Effector memory CD4-positive, alpha-beta T cell (primary cell): ENCODE measurements around the gene NME8.

Source experiments
- DNase-seq, 3 donors: peaks; one replicate each; pipeline ENCODE4 v3.0.0-alpha.2; 2020
- H3K27ac ChIP-seq: 2 replicates; pipeline ENCODE4 v1.7.0; 2013; ENCODE audit warnings: mild to moderate bottlenecking, low read length, moderate library complexity; ENCODE audit not compliant: insufficient read depth, poor library complexity, severe bottlenecking
- H3K27me3 ChIP-seq: replicated peaks from 2 replicates; pipeline ENCODE4 v1.7.0; 2013; ENCODE audit warnings: mild to moderate bottlenecking, low read length; ENCODE audit not compliant: insufficient read depth, control insufficient read depth, poor library complexity, severe bottlenecking
- H3K36me3 ChIP-seq: 2 replicates; pipeline ENCODE4 v1.7.0; 2013; ENCODE audit warnings: mild to moderate bottlenecking, low read length, moderate library complexity; ENCODE audit not compliant: control insufficient read depth, insufficient read depth
- H3K4me1 ChIP-seq: 2 replicates; pipeline ENCODE4 v1.7.0; 2013; ENCODE audit warnings: low read length, mild to moderate bottlenecking; ENCODE audit not compliant: control insufficient read depth, insufficient read depth, poor library complexity, severe bottlenecking
- H3K4me3 ChIP-seq: 2 replicates; pipeline ENCODE4 v1.7.0; 2013; ENCODE audit warnings: low read length, low read depth, mild to moderate bottlenecking; ENCODE audit not compliant: insufficient read depth, poor library complexity, severe bottlenecking
- H3K9me3 ChIP-seq: 2 replicates; pipeline ENCODE4 v1.7.0; 2013; ENCODE audit warnings: mild to moderate bottlenecking, low read length, moderate library complexity; ENCODE audit not compliant: control insufficient read depth

Gene NME8

GRCh38 chr7:37894671-37895070 lies 46.3 kb downstream of the NME8 start:
- H3K27ac ChIP-seq = no peak overlapping the region
- no peak for DNase-seq
- H3K36me3 ChIP-seq = no peaks in the 10 kb centered on the region
- no peaks in the 10 kb centered on the region for H3K4me1 ChIP-seq
- no peak overlapping the region for H3K4me3 ChIP-seq
- H3K27me3 ChIP-seq = no peaks in the 10 kb centered on the region
- H3K9me3 ChIP-seq = no peaks in the 10 kb centered on the region

DNA sequence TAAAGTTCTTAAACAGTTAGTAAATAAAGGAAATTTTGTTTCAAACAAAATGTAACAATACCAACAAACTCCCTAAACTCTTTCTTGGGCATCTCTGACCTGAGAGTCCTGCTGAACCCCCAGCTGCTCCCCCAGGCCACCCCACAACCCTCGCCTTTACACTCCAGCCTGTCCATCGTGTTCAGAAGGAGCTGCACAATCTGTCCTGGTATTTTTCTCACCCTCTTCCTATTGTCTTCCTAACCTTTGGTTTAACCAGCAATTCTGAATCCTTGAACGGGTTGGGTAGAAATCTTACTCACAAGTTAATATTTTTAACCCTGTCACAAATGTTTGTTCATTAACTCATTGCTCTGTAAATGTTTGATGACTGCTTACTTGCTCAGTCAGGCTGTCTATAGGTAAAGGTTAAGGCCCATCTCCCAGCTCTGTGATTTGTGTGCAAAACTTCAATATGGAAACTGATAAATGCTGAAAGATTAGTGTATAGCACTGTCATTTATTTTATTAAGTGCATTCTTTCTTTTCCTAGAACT lies 51.4 kb downstream of the NME8 start:
- no peaks in the 10 kb centered on the region for H3K4me1 ChIP-seq
- no peak for DNase-seq
- H3K4me3 ChIP-seq = no peak overlapping the region
- H3K9me3 ChIP-seq = no peaks in the 10 kb centered on the region
- no peaks in the 10 kb centered on the region for H3K36me3 ChIP-seq
- no peak overlapping the region for H3K27ac ChIP-seq
- H3K27me3 ChIP-seq = no peaks in the 10 kb centered on the region

- no peak overlapping the region for H3K4me3 ChIP-seq
- no peak overlapping the region for H3K27ac ChIP-seq
- H3K36me3 ChIP-seq = no peaks in the 10 kb centered on the region
- no peaks in the 10 kb centered on the region for H3K27me3 ChIP-seq
- no peaks in the 10 kb centered on the region for H3K4me1 ChIP-seq
- no peaks in the 10 kb centered on the region for H3K9me3 ChIP-seq
- no peak for DNase-seq
These were observed 52.9 kb downstream of the NME8 start for GRCh38 chr7:37901236-37901827.

GRCh38 chr7:37901890-37902524 lies 53.6 kb downstream of the NME8 start:
- DNase-seq = no peak
- no peak overlapping the region for H3K27ac ChIP-seq

GRCh38 chr7:37908221-37908788 lies 59.9 kb downstream of the NME8 start:
- DNase-seq = no peak
- H3K27ac ChIP-seq = no peak overlapping the region

More at GRCh38 chr7:37901890-37902524, 53.6 kb downstream of the NME8 start:
- Histone ChIP-seq H3K9me3 (no peaks in the 10 kb centered on the region), H3K27me3 (no peaks in the 10 kb centered on the region), H3K4me1 (no peaks in the 10 kb centered on the region), H3K36me3 (no peaks in the 10 kb centered on the region), H3K4me3 (no peak overlapping the region)

DNA sequence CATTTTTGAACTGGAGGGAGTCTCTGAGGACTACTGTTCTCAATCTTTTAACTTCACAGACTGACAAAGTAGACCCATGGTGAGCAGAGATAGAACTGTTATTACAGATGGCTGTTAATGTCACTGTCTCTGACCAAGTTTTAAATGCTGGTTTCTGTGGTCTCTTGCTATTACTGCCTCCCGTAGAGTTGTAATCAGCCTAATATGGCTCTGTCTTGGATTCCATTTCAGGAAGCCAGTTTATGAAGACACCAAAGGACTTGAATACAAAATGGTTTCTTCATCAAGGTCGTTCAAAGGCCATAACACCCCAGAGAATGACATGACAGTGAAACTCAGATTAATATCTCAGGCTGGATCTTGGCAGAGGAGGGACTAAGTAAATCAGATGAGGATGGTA lies 64.4 kb downstream of the NME8 start:
- Histone ChIP-seq H3K27ac (no peak overlapping the region), H3K36me3 (no peaks in the 10 kb centered on the region), H3K27me3 (peaks cover 7% of the 10 kb centered on the region), H3K4me3 (no peak overlapping the region), H3K9me3 (no peaks in the 10 kb centered on the region), H3K4me1 (peaks cover 4% of the 10 kb centered on the region)
- no peak for DNase-seq

More at GRCh38 chr7:37908221-37908788, 59.9 kb downstream of the NME8 start:
- no peaks in the 10 kb centered on the region for H3K36me3 ChIP-seq
- H3K27me3 ChIP-seq = no peaks in the 10 kb centered on the region
- no peak overlapping the region for H3K4me3 ChIP-seq
- no peaks in the 10 kb centered on the region for H3K9me3 ChIP-seq
- H3K4me1 ChIP-seq = no peaks in the 10 kb centered on the region

- H3K4me3 ChIP-seq = no peak overlapping the region
- peaks cover 4% of the 10 kb centered on the region for H3K4me1 ChIP-seq
- DNase-seq = no peak
- no peaks in the 10 kb centered on the region for H3K9me3 ChIP-seq
- H3K36me3 ChIP-seq = no peaks in the 10 kb centered on the region
- peaks cover 7% of the 10 kb centered on the region for H3K27me3 ChIP-seq
- no peak overlapping the region for H3K27ac ChIP-seq
These were observed 67.0 kb downstream of the NME8 start for GRCh38 chr7:37915438-37915837.

- Histone ChIP-seq H3K36me3 (no peaks in the 10 kb centered on the region), H3K4me3 (no peak overlapping the region), H3K27ac (no peak overlapping the region), H3K4me1 (peaks cover 4% of the 10 kb centered on the region), H3K27me3 (peaks cover 7% of the 10 kb centered on the region), H3K9me3 (no peaks in the 10 kb centered on the region)
- no peak for DNase-seq
These were observed 67.7 kb downstream of the NME8 start for GRCh38 chr7:37916017-37916672.

DNA sequence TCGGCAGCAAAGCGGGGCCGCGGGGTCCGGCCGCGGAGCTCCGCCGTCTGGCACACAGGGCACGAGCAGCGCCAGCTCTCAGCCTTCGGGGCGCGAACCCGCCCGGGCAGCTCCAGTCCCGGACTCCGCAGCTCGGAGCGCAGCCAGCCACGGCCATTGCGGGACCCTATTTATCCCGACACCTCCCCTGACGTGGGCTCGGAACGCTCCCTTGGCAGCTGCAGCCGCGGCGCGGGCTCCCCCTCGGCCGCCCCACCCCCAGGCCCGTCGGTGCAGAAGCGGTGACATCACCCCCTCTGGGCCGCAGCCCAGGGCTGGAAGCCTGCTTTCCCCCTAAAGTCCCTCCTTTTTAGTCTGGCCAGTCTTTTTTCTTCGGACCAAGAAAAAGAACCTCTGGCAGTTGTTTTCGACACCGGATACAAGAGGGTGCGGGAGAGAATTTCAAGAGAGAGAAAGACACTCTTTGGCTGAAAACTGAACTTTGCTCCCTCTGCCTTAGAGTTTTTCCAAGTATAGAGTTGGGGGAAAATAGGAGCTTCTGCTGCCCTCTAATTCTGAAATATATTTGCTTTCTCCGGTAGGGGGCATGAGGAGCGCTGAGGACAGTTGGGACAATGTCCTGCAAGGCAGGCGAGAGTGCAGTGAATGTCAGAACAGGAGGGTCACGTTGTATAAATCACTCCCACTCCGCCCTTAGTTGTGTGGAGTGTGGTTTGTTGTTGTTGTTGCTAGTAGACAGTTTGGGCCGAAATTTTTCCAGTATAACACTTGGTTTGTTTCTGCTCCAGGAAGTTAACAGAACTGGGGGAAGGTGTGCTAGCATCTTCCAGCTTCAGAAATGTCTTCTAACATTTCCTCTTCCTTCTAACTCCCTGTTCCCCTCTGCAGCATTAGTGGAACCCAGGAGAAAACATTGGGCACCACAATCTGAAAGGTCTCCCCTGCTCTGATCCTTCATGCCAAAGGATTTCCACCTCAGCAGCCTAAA lies 68.6 kb downstream of the NME8 start, which contains the start of gene SFRP4:
Gene SFRP4 (minus strand): TSS at position 145 of the 988 bp plus-strand sequence. CDS start 280 bp downstream, outside the sequence.
- H3K4me3 ChIP-seq = no peak within 1 kb of the TSS
- no peak for DNase-seq

More for the DNA sequence above, 68.6 kb downstream of the NME8 start, which contains the start of gene SFRP4:
- Histone ChIP-seq H3K9me3 (no peaks in the 10 kb centered on the region), H3K36me3 (no peaks in the 10 kb centered on the region), H3K27me3 (peaks cover 10% of the 10 kb centered on the region), H3K27ac (no peak within 1 kb of the TSS), H3K4me1 (peaks cover 4% of the 10 kb centered on the region)
